ENCODE measurements around the gene SFMBT1. TPM values are rescaled to one million over a fixed set of nuclear protein-coding genes. Genes with fewer than 3 reads are reported as not detected.

SFMBT1 gene
- total RNA-seq, 2 donors from 2014 or later = 6.9 to 10.3 TPM

- Mint-ChIP-seq H3K9me3 (no peaks in the 10 kb centered on the region), H3K27ac (no peak overlapping the region), H3K36me3 (ENCODE audit: low read depth) (peaks cover 3% of the 10 kb centered on the region), H3K27me3 (ENCODE audit: insufficient read depth) (no peaks in the 10 kb centered on the region), H3K4me3 (no peak overlapping the region), H3K4me1 (peaks cover 22% of the 10 kb centered on the region)
- Histone ChIP-seq H3K27ac (ENCODE audit: low read depth, low read length) (no peak overlapping the region), H3K9ac (ENCODE audit: extremely low read depth, low read length, poor library complexity, severe bottlenecking) (no peak overlapping the region), H3K4me3 (ENCODE audit: low read length) (no peak overlapping the region), H3K9me3 (ENCODE audit: control insufficient read depth, low read length) (no peaks in the 10 kb centered on the region), H3K4me1 (ENCODE audit: control insufficient read depth, insufficient read depth, low read length) (no peaks in the 10 kb centered on the region), H3K36me3 (ENCODE audit: control insufficient read depth, insufficient read depth, low read length) (peaks cover 12% of the 10 kb centered on the region), H3K27me3 (ENCODE audit: control insufficient read depth, insufficient read depth, low read length, poor library complexity, severe bottlenecking) (no peaks in the 10 kb centered on the region)
- no peak for TF ChIP-seq CTCF (conservative IDR thresholded peaks at IDR 0.05)
- 94 to 96% methylated on average over 7 to 10 of the region's 10 CpGs for WGBS, 2 experiments (ENCODE audit: insufficient coverage in 1 of 2, insufficient read length in 1 of 2)
- DNase-seq = no peak
Measured at GRCh38 chr3:52894756-52895155, 151.1 kb downstream of the SFMBT1 start.

- Histone ChIP-seq H3K36me3 (ENCODE audit: control insufficient read depth, insufficient read depth, low read length) (peaks cover 12% of the 10 kb centered on the region), H3K4me1 (ENCODE audit: control insufficient read depth, insufficient read depth, low read length) (no peaks in the 10 kb centered on the region), H3K9me3 (ENCODE audit: control insufficient read depth, low read length) (no peaks in the 10 kb centered on the region), H3K4me3 (ENCODE audit: low read length) (no peak overlapping the region), H3K9ac (ENCODE audit: extremely low read depth, low read length, poor library complexity, severe bottlenecking) (no peak overlapping the region), H3K27ac (ENCODE audit: low read depth, low read length) (no peak overlapping the region), H3K27me3 (ENCODE audit: control insufficient read depth, insufficient read depth, low read length, poor library complexity, severe bottlenecking) (no peaks in the 10 kb centered on the region)
- 80 to 92% methylated on average over 3 to 4 of the region's 4 CpGs for WGBS, 2 experiments (ENCODE audit: insufficient coverage in 1 of 2, insufficient read length in 1 of 2)
- TF ChIP-seq CTCF (conservative IDR thresholded peaks at IDR 0.05) = no peak
- Mint-ChIP-seq H3K4me1 (peaks cover 22% of the 10 kb centered on the region), H3K27me3 (ENCODE audit: insufficient read depth) (no peaks in the 10 kb centered on the region), H3K4me3 (no peak overlapping the region), H3K36me3 (ENCODE audit: low read depth) (peaks cover 3% of the 10 kb centered on the region), H3K9me3 (no peaks in the 10 kb centered on the region), H3K27ac (no peak overlapping the region)
- no peak for DNase-seq
Measured at GRCh38 chr3:52893723-52894122, 152.2 kb downstream of the SFMBT1 start.

- peaks cover 3% of the 10 kb centered on the region for H3K36me3 Mint-ChIP-seq (ENCODE audit: low read depth)
Measured at GRCh38 chr3:52892625-52893311, 153.1 kb downstream of the SFMBT1 start.

More at GRCh38 chr3:52892625-52893311, 153.1 kb downstream of the SFMBT1 start:
- Histone ChIP-seq H3K27ac (ENCODE audit: low read depth, low read length) (no peak overlapping the region), H3K27me3 (ENCODE audit: control insufficient read depth, insufficient read depth, low read length, poor library complexity, severe bottlenecking) (no peaks in the 10 kb centered on the region), H3K36me3 (ENCODE audit: control insufficient read depth, insufficient read depth, low read length) (peaks cover 12% of the 10 kb centered on the region), H3K4me3 (ENCODE audit: low read length) (no peak overlapping the region), H3K4me1 (ENCODE audit: control insufficient read depth, insufficient read depth, low read length) (no peaks in the 10 kb centered on the region), H3K9ac (ENCODE audit: extremely low read depth, low read length, poor library complexity, severe bottlenecking) (no peak overlapping the region), H3K9me3 (ENCODE audit: control insufficient read depth, low read length) (no peaks in the 10 kb centered on the region)
- Mint-ChIP-seq H3K9me3 (no peaks in the 10 kb centered on the region), H3K4me3 (no peak overlapping the region), H3K27ac (no peak overlapping the region), H3K27me3 (ENCODE audit: insufficient read depth) (no peaks in the 10 kb centered on the region), H3K4me1 (peaks cover 22% of the 10 kb centered on the region)
- DNase-seq = no peak
- TF ChIP-seq CTCF (conservative IDR thresholded peaks at IDR 0.05) = peak; percentile 46
- 94% methylated on average over 7 to 8 of the region's 8 CpGs for WGBS, 2 experiments (ENCODE audit: insufficient coverage in 1 of 2, insufficient read length in 1 of 2)

All from endodermal cell (in vitro differentiated cells).